NCI-H748 (cell line): ENCODE measurements around the gene GPBP1L1.
"Not testable (repeated sequence)": the region's sequence is repeated elsewhere in the genome, so short reads cannot be mapped to it uniquely, and the experiment has no call there.

Experiments
- DNase-seq: peaks from one replicate; lab custom pipeline; 2025; ENCODE audit not compliant: unreplicated experiment; lab: John Stamatoyannopoulos, UW

Gene GPBP1L1

DNA sequence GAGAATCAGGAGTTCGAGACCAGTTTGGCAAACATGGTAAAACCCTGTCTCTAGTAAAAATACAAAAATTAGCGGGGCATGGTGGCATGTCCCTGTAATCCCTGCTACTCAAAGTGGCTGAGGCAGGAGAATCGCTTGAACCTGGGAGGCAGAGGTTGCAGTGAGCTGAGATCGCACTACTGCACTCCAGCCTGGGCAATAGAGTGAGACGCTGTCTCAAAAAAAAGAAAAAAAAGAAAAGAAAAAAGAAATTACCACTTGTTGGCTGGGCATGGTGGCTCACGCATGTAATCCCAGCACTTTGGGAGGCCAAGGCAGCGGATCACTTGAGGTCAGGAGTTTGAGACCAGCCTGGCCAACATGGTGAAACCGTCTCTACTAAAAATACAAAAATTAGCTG is 89.6 kb downstream of the GPBP1L1 start:
- DNase-seq, result not testable (repeated sequence)

GRCh38 chr1:45594412-45594811 is 91.9 kb downstream of the GPBP1L1 start:
- DNase-seq, result no peak

GRCh38 chr1:45589861-45590260 is 96.5 kb downstream of the GPBP1L1 start:
- no peak for DNase-seq

- DNase-seq, result no peak
Observed at GRCh38 chr1:45586769-45587168, 99.6 kb downstream of the GPBP1L1 start.

DNA sequence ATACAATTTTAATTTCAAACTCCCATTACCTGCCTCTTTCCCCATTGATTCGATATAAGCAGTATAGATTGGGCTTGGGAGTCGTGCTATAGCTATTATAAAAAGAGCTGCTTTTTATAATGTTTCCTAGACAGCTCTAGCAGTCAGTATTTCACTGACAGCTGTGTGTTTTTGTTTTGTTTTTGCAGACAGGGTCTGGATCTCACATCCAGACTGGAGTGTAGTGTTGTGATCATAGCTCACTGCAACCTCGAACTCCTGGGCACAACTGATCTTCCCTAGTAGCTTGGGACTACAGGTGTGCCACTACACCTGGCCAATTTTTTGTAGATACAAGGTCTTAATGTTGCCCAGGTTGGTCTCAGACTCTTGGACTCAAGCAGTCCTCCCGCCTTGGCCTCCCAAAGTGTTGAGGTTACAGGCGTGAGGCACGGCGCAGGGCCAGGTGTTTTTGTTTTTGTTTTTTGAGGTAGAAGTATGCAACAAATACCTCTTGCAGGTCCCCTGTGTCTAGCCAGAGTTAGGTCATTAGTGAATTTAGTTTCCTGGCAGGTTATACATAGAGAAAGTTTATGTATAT is 100.7 kb downstream of the GPBP1L1 start:
- DNase-seq, result no peak

DNA sequence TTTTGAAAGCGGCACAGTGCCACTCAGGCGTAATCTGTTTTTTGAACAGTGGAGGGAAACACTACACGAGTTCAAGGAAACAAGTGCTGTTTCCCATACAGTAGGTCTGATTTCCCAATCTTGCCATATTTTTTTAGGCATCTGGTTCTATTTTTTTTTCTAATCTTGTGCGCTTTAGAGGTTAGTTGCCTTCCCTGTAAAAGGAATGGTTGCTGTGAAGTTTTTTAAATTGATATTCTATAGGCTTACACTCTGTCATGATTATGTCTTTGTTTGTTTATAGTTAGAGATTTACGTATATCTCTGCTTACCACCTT is 101.3 kb downstream of the GPBP1L1 start:
- no peak for DNase-seq

- peak; percentile 95 for DNase-seq
Observed at GRCh38 chr1:45584351-45585109, 101.8 kb downstream of the GPBP1L1 start.

DNA sequence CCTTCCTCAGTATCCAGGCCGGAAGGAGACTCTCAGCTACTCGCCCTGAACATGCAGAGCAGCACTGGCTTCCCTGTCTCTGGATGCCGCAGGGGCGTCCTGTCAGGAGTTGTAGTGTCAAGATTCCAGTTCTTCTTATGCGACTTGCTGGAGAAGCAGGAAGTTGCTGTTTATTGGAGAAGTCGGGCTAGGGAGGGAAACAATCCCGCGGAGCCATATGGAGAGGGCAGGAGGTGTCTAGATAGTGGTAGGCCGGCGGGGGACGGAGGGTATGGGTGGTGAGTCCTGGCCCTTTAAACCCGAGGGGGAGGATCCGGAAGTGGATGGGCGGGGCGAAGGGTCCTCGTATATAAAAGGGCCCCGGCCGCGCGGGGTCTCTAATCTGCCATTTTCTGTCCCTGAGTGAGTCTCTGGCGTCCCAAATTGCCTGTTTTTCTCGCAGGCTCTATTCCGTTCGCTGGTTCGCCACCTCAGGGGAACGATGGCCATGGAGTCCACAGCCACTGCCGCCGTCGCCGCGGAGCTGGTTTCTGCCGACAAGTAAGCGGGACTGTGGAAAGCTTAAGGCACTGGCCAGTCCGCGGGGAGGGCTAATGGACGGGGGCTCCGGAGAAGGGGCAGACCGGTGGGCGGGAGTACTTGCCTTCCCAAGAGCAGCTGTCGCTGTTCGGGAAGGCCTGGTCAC is 102.5 kb downstream of the GPBP1L1 start, which contains the start of gene NASP:
TSS of gene NASP (plus strand) at position 376 of the 685 bp plus-strand sequence. CDS start at position 482, 106 bp downstream.
- DNase-seq, result peak; percentile 83

DNA sequence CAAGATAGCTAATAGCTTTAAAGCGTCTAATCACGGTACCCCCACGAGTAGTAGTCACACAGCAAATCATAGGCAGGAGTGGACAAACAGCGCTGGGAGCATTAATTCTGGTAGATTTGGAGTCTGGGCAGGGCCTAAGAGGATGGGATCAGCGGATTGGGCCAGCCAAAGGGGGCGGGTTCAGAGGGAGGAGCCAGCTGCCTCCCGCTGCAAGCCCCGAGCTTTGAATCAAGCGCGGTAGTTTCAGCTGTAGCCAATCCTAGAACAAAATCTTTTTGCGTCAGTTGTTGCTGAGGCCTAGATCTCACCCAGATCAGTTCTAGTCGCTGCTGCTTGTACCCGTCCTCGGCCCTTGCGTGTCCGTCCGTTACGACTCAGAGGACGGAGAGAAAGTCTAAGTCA is 103.1 kb downstream of the GPBP1L1 start:
- peak; percentile 96 for DNase-seq
